Measurements from ENCODE around the gene ABHD14A.

The ABHD14A gene

GRCh38 chr3:51943451-51944391 is 31.1 kb upstream of the ABHD14A start:
- peak overlapping the region; percentile 89; the same call in 1 of the 2 replicates for H3K27ac ChIP-seq
- no peak for TF ChIP-seq CTCF (conservative IDR thresholded peaks at IDR 0.05)

- TF ChIP-seq CTCF (conservative IDR thresholded peaks at IDR 0.05), result no peak
- no peak overlapping the region for H3K27ac ChIP-seq
These were observed 30.3 kb upstream of the ABHD14A start for GRCh38 chr3:51944451-51945021.

GRCh38 chr3:51945031-51945840 is 29.6 kb upstream of the ABHD14A start:
- TF ChIP-seq CTCF (conservative IDR thresholded peaks at IDR 0.05), result no peak

GRCh38 chr3:51945926-51946705 is 28.7 kb upstream of the ABHD14A start:
- H3K27ac ChIP-seq, result no peak overlapping the region
- no peak for TF ChIP-seq CTCF (conservative IDR thresholded peaks at IDR 0.05)

More at GRCh38 chr3:51945031-51945840, 29.6 kb upstream of the ABHD14A start:
- H3K27ac ChIP-seq, result no peak overlapping the region

- no peak overlapping the region for H3K27ac ChIP-seq
- no peak for TF ChIP-seq CTCF (conservative IDR thresholded peaks at IDR 0.05)
These were observed 28.1 kb upstream of the ABHD14A start for GRCh38 chr3:51946796-51947195.

GRCh38 chr3:51947215-51947900 is 27.5 kb upstream of the ABHD14A start:
- TF ChIP-seq CTCF (conservative IDR thresholded peaks at IDR 0.05), result no peak
- no peak overlapping the region for H3K27ac ChIP-seq
